HEK293 (cell line): ENCODE data around the gene PRKG1.

Experiments used
- CTCF ChIP-seq: fragments of 450-650 bp; formaldehyde crosslinking; IDR thresholded peaks from 2 replicates; pipeline ENCODE4 v1.5.1; 2016; ENCODE audit warnings: missing biosample characterization, missing genetic modification characterization
- GLIS2 ChIP-seq: fragments of 450-650 bp; formaldehyde crosslinking; IDR thresholded peaks from 2 replicates; pipeline ENCODE4 v1.5.1; 2016; ENCODE audit warnings: missing biosample characterization, missing genetic modification characterization
- PBX3 ChIP-seq: sonication (generic); formaldehyde crosslinking; IDR thresholded peaks from 2 replicates; pipeline ENCODE4 v1.8.1; 2022; ENCODE audit warnings: mild to moderate bottlenecking, moderate library complexity, missing genetic modification reagents
- REST ChIP-seq: fragments of 450-650 bp; formaldehyde crosslinking; IDR thresholded peaks from 2 replicates; pipeline ENCODE4 v1.5.1; 2016; ENCODE audit warnings: missing biosample characterization, missing genetic modification characterization
- YY1 ChIP-seq: fragments of 450-650 bp; formaldehyde crosslinking; IDR thresholded peaks from 2 replicates; pipeline ENCODE4 v1.5.1; 2018; ENCODE audit warnings: missing biosample characterization, missing genetic modification characterization
- ZNF10 ChIP-seq: fragments of 450-650 bp; formaldehyde crosslinking; IDR thresholded peaks from 2 replicates; pipeline ENCODE4 v1.5.1; 2017; ENCODE audit warnings: missing biosample characterization, missing genetic modification characterization
- ZNF19 ChIP-seq: fragments of 450-650 bp; formaldehyde crosslinking; IDR thresholded peaks from 2 replicates; pipeline ENCODE4; 2016; ENCODE audit warnings: missing biosample characterization, missing genetic modification characterization, low read depth
- ZNF214 ChIP-seq: fragments of 450-650 bp; formaldehyde crosslinking; IDR thresholded peaks from 2 replicates; pipeline ENCODE4 v1.5.1; 2017; ENCODE audit warnings: missing biosample characterization, mild to moderate bottlenecking, missing genetic modification characterization, borderline replicate concordance
- ZNF274 ChIP-seq, 2 experiments: fragments of 200-500 bp in 1 of 2; fragments of 450-650 bp in 1 of 2; sonication (Bioruptor generic) in 1 of 2; formaldehyde crosslinking in 1 of 2; IDR thresholded peaks; 2 replicates each; pipeline versions ENCODE4 v1.5.1 to v1.6.1; 2014 to 2016; ENCODE audit warnings: borderline replicate concordance in 1 of 2, inconsistent platforms in 1 of 2, low read length in 1 of 2, missing biosample characterization in 1 of 2, missing genetic modification characterization in 1 of 2
- ZNF324 ChIP-seq: fragments of 450-650 bp; formaldehyde crosslinking; IDR thresholded peaks from 2 replicates; pipeline ENCODE4 v1.5.1; 2016; ENCODE audit warnings: missing biosample characterization, missing genetic modification characterization
- ZNF529 ChIP-seq: fragments of 450-650 bp; formaldehyde crosslinking; IDR thresholded peaks from 2 replicates; pipeline ENCODE4 v1.5.1; 2017; ENCODE audit warnings: missing genetic modification characterization, missing biosample characterization; ENCODE audit not compliant: insufficient replicate concordance
- ZNF626 ChIP-seq: fragments of 450-650 bp; sonication (Bioruptor Pico); formaldehyde crosslinking; IDR thresholded peaks from 2 replicates; pipeline ENCODE4 v1.5.1; 2018; ENCODE audit warnings: missing biosample characterization, missing genetic modification characterization, inconsistent platforms
- ZNF660 ChIP-seq: fragments of 450-650 bp; IDR thresholded peaks from 2 replicates; pipeline ENCODE4 v1.5.1; 2018; ENCODE audit warnings: missing biosample characterization, mild to moderate bottlenecking, missing genetic modification characterization
- ZSCAN30 ChIP-seq: fragments of 450-650 bp; IDR thresholded peaks from 2 replicates; pipeline ENCODE4 v1.5.1; 2018; ENCODE audit warnings: missing biosample characterization, mild to moderate bottlenecking, missing genetic modification characterization, moderate library complexity

- TF ChIP-seq ZNF274 (IDR thresholded peaks at IDR 0.05; ENCODE audit: low read length), result no peak
- no peak for TF ChIP-seq ZNF274 (tag by site-specific recombination; IDR thresholded peaks at IDR 0.05; ENCODE audit: borderline replicate concordance)
- TF ChIP-seq CTCF, result no peak
- TF ChIP-seq GLIS2 (tag by site-specific recombination), result no peak
- no peak for TF ChIP-seq REST (tag by site-specific recombination)
- no peak for TF ChIP-seq ZNF324 (tag by site-specific recombination)
- TF ChIP-seq ZNF660 (tag by site-specific recombination), result no peak
- TF ChIP-seq ZNF214, result no peak
- no peak for TF ChIP-seq ZNF626
- no peak for TF ChIP-seq ZSCAN30 (tag by site-specific recombination)
- TF ChIP-seq PBX3 (CRISPR knock-in tag), result no peak
- no peak for TF ChIP-seq YY1 (tag by site-specific recombination)
- TF ChIP-seq ZNF529 (tag by site-specific recombination), result no peak
- TF ChIP-seq ZNF19 (tag by site-specific recombination), result no peak
- no peak for TF ChIP-seq ZNF10 (tag by site-specific recombination)
Observed at GRCh38 chr10:52071814-52072213, 997.5 kb downstream of the PRKG1 start.
